C4-2B (cell line): ENCODE results near the gene AP1G1.

Source experiments
- ZFX ChIP-seq: fragments of 450-650 bp; IDR thresholded peaks from 2 replicates; pipeline ENCODE4 v1.6.1; 2017
- TF ChIP-seq, protein P1 (sequence below): fragments of 450-650 bp; conservative IDR thresholded peaks from 2 replicates; pipeline ENCODE4 v1.5.1; 2017; ENCODE audit warnings: mild to moderate bottlenecking

DNA sequence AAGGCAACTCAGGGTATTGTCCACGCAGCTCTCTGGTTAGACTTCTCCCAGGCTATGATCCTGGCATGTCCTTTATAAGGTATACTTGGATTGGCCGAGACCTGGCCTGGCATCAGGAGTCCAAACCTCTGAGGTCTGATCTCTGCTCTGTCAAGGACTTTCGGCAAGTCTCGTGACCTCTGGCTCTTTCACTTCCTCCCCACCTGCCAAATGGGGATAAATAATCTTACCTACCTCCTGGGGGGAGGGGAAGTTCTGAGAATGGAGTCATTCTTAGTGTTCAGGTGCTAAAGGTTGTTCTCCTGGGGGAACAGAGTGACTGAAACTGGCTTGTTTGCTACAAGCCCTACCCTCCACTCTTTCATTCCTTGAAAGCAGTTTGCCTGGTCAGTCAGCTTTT lies 44.8 kb upstream of the AP1G1 start:
- TF ChIP-seq, protein P1, sequence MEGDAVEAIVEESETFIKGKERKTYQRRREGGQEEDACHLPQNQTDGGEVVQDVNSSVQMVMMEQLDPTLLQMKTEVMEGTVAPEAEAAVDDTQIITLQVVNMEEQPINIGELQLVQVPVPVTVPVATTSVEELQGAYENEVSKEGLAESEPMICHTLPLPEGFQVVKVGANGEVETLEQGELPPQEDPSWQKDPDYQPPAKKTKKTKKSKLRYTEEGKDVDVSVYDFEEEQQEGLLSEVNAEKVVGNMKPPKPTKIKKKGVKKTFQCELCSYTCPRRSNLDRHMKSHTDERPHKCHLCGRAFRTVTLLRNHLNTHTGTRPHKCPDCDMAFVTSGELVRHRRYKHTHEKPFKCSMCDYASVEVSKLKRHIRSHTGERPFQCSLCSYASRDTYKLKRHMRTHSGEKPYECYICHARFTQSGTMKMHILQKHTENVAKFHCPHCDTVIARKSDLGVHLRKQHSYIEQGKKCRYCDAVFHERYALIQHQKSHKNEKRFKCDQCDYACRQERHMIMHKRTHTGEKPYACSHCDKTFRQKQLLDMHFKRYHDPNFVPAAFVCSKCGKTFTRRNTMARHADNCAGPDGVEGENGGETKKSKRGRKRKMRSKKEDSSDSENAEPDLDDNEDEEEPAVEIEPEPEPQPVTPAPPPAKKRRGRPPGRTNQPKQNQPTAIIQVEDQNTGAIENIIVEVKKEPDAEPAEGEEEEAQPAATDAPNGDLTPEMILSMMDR, result no peak
- TF ChIP-seq ZFX, result no peak
